SK-N-SH treated with all-trans-retinoic acid at 6 μM for 48 hours (cell line): ENCODE data around the gene CLDN24.
A peak's percentile ranks its signal among the peaks of the same experiment; 100 is the strongest.

ENCODE experiments used
- ATAC-seq: fragments of 200-7000 bp; cut with Tn5 transposase; 3 replicates; pipeline ENCODE4 v1.9.1; 2020; ENCODE audit warnings: mild to moderate bottlenecking, moderate library complexity
- ARNTL ChIP-seq: fragments of 450-650 bp; formaldehyde crosslinking; IDR thresholded peaks from 2 replicates; pipeline ENCODE4 v1.5.0; 2020; ENCODE audit warnings: low read depth, mild to moderate bottlenecking, moderate library complexity, borderline replicate concordance
- BACH2 ChIP-seq: fragments of 250-450 bp; sonication (Bioruptor Pico); IDR thresholded peaks from 2 replicates; pipeline ENCODE4 v1.9.0; 2021; ENCODE audit warnings: mild to moderate bottlenecking, borderline replicate concordance
- CSDC2 ChIP-seq: fragments of 250-450 bp; sonication (Bioruptor Pico); IDR thresholded peaks from 2 replicates; pipeline ENCODE4 v1.5.0; 2020; ENCODE audit warnings: mild to moderate bottlenecking, moderate library complexity
- ESRRG ChIP-seq: fragments of 250-450 bp; sonication (Bioruptor Pico); IDR thresholded peaks from 2 replicates; pipeline ENCODE4 v1.6.1; 2021; ENCODE audit warnings: mild to moderate bottlenecking
- GLIS3 ChIP-seq: fragments of 250-450 bp; sonication (Bioruptor Pico); IDR thresholded peaks from 2 replicates; pipeline ENCODE4 v1.5.0; 2020; ENCODE audit warnings: mild to moderate bottlenecking, moderate library complexity
- ISL1 ChIP-seq: fragments of 250-450 bp; sonication (Bioruptor Pico); IDR thresholded peaks from 2 replicates; pipeline ENCODE4 v2.1.2; 2022; ENCODE audit warnings: mild to moderate bottlenecking, moderate library complexity
- OSR1 ChIP-seq: fragments of 250-450 bp; sonication (Bioruptor Pico); IDR thresholded peaks from 2 replicates; pipeline ENCODE4 v1.8.0; 2022; ENCODE audit warnings: moderate library complexity, mild to moderate bottlenecking, inconsistent platforms
- PPARA ChIP-seq: fragments of 250-450 bp; sonication (Bioruptor Pico); IDR thresholded peaks from 2 replicates; pipeline ENCODE4 v1.5.0; 2020; ENCODE audit warnings: mild to moderate bottlenecking, borderline replicate concordance
- RARB ChIP-seq: fragments of 250-450 bp; sonication (Bioruptor Pico); IDR thresholded peaks from 2 replicates; pipeline ENCODE4 v1.8.0; 2021; ENCODE audit warnings: mild to moderate bottlenecking, moderate library complexity
- SNAI2 ChIP-seq: fragments of 250-450 bp; sonication (Bioruptor Pico); IDR thresholded peaks from 2 replicates; pipeline ENCODE4 v1.5.0; 2020; ENCODE audit warnings: mild to moderate bottlenecking, moderate library complexity
- TCF4 ChIP-seq: fragments of 250-450 bp; sonication (Bioruptor Pico); IDR thresholded peaks from 2 replicates; pipeline ENCODE4 v1.8.0; 2021; ENCODE audit warnings: mild to moderate bottlenecking, moderate library complexity, borderline replicate concordance
- TOX ChIP-seq: fragments of 250-450 bp; sonication (Bioruptor Pico); IDR thresholded peaks from 2 replicates; pipeline ENCODE4 v1.8.0; 2021; ENCODE audit warnings: mild to moderate bottlenecking, moderate library complexity, borderline replicate concordance
- ZC3H10 ChIP-seq: fragments of 250-450 bp; sonication (Bioruptor Pico); IDR thresholded peaks from 2 replicates; pipeline ENCODE4 v1.5.1; 2021; ENCODE audit warnings: mild to moderate bottlenecking, moderate library complexity
- ZFP3 ChIP-seq: fragments of 250-450 bp; sonication (Bioruptor Pico); IDR thresholded peaks from 2 replicates; pipeline ENCODE4 v1.5.0; 2020; ENCODE audit warnings: mild to moderate bottlenecking, moderate library complexity
- ZFP30 ChIP-seq: fragments of 450-650 bp; formaldehyde crosslinking; IDR thresholded peaks from 2 replicates; pipeline ENCODE4 v1.5.0; 2022; ENCODE audit warnings: mild to moderate bottlenecking, moderate library complexity
- ZNF565 ChIP-seq: fragments of 450-650 bp; formaldehyde crosslinking; conservative IDR thresholded peaks from 2 replicates; pipeline ENCODE4 v1.5.0; 2020; ENCODE audit warnings: low read depth, mild to moderate bottlenecking, moderate library complexity
- ZNF70 ChIP-seq: fragments of 450-650 bp; formaldehyde crosslinking; IDR thresholded peaks from 2 replicates; pipeline ENCODE4 v1.5.0; 2020; ENCODE audit warnings: mild to moderate bottlenecking, moderate library complexity
- TF ChIP-seq, protein P1 (sequence below): fragments of 250-450 bp; sonication (Bioruptor Pico); IDR thresholded peaks from 2 replicates; pipeline ENCODE4 v1.5.1; 2021; ENCODE audit warnings: mild to moderate bottlenecking, moderate library complexity
- TF ChIP-seq, protein P2 (sequence below): fragments of 250-450 bp; sonication (Bioruptor Pico); IDR thresholded peaks from 2 replicates; pipeline ENCODE4 v1.5.1; 2020; ENCODE audit warnings: low read depth, mild to moderate bottlenecking, moderate library complexity
- TF ChIP-seq, protein P3 (sequence below): fragments of 250-450 bp; sonication (Bioruptor Pico); IDR thresholded peaks from 2 replicates; pipeline ENCODE4 v1.8.0; 2020; ENCODE audit warnings: mild to moderate bottlenecking, moderate library complexity, borderline replicate concordance
- TF ChIP-seq, protein P4 (sequence below): fragments of 250-450 bp; sonication (Bioruptor Pico); IDR thresholded peaks from 2 replicates; pipeline ENCODE4 v1.8.0; 2021; ENCODE audit warnings: low read depth, mild to moderate bottlenecking, moderate library complexity, borderline replicate concordance

CLDN24 gene

DNA sequence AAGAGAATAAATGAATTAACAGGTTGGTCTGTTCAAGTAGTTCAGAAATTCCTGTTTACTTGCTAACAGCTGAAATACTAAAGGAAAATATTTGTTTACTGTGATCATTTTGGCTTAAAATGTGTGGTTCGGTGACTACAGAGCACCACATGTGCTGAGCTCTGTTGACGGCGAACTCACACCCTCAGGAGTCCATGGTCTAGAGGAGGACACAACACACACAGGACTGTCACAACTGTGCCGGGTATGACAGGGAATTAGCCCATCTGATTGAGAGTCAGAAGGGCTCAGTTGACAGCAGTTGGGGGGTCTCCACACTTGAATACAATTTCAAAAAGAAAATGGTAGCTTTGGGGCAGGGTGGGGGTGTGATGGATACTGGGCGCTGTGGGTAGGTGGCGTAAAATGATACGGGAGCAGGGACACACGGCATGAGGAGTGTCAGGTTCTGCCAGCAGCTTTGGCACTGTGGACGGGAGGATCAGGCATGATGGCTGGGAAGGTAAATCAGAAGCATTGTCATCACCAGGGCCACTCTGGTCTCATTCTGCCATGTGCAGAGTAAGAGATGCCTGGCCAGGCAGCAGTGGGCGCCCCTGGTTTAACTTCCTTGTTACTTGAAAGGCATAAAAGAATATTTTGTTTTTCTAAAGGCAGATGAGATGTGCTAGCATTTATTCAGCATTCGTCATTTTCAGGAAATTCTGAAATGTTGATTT lies 35.5 kb downstream of the CLDN24 start:
- TF ChIP-seq ZC3H10 (CRISPR knock-in tag), result no peak
- TF ChIP-seq ZNF70, result no peak
- no peak for TF ChIP-seq RARB
- TF ChIP-seq OSR1 (CRISPR knock-in tag), result no peak
- TF ChIP-seq TCF4 (CRISPR knock-in tag), result no peak
- TF ChIP-seq, protein P1, sequence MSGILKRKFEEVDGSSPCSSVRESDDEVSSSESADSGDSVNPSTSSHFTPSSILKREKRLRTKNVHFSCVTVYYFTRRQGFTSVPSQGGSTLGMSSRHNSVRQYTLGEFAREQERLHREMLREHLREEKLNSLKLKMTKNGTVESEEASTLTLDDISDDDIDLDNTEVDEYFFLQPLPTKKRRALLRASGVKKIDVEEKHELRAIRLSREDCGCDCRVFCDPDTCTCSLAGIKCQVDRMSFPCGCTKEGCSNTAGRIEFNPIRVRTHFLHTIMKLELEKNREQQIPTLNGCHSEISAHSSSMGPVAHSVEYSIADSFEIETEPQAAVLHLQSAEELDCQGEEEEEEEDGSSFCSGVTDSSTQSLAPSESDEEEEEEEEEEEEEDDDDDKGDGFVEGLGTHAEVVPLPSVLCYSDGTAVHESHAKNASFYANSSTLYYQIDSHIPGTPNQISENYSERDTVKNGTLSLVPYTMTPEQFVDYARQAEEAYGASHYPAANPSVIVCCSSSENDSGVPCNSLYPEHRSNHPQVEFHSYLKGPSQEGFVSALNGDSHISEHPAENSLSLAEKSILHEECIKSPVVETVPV (CRISPR knock-in tag), result no peak
- TF ChIP-seq SNAI2 (CRISPR knock-in tag), result no peak
- TF ChIP-seq ZNF565 (CRISPR knock-in tag), result no peak
- TF ChIP-seq TOX (CRISPR knock-in tag), result no peak
- TF ChIP-seq, protein P2, sequence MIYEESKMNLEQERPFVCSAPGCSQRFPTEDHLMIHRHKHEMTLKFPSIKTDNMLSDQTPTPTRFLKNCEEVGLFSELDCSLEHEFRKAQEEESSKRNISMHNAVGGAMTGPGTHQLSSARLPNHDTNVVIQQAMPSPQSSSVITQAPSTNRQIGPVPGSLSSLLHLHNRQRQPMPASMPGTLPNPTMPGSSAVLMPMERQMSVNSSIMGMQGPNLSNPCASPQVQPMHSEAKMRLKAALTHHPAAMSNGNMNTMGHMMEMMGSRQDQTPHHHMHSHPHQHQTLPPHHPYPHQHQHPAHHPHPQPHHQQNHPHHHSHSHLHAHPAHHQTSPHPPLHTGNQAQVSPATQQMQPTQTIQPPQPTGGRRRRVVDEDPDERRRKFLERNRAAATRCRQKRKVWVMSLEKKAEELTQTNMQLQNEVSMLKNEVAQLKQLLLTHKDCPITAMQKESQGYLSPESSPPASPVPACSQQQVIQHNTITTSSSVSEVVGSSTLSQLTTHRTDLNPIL (CRISPR knock-in tag), result no peak
- no peak for TF ChIP-seq BACH2 (CRISPR knock-in tag)
- TF ChIP-seq ARNTL (CRISPR knock-in tag), result no peak
- no peak for TF ChIP-seq ZFP3 (CRISPR knock-in tag)
- TF ChIP-seq ISL1, result no peak
- no peak for TF ChIP-seq ZFP30 (CRISPR knock-in tag)
- TF ChIP-seq, protein P3, sequence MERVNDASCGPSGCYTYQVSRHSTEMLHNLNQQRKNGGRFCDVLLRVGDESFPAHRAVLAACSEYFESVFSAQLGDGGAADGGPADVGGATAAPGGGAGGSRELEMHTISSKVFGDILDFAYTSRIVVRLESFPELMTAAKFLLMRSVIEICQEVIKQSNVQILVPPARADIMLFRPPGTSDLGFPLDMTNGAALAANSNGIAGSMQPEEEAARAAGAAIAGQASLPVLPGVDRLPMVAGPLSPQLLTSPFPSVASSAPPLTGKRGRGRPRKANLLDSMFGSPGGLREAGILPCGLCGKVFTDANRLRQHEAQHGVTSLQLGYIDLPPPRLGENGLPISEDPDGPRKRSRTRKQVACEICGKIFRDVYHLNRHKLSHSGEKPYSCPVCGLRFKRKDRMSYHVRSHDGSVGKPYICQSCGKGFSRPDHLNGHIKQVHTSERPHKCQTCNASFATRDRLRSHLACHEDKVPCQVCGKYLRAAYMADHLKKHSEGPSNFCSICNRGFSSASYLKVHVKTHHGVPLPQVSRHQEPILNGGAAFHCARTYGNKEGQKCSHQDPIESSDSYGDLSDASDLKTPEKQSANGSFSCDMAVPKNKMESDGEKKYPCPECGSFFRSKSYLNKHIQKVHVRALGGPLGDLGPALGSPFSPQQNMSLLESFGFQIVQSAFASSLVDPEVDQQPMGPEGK, result no peak
- TF ChIP-seq, protein P4, sequence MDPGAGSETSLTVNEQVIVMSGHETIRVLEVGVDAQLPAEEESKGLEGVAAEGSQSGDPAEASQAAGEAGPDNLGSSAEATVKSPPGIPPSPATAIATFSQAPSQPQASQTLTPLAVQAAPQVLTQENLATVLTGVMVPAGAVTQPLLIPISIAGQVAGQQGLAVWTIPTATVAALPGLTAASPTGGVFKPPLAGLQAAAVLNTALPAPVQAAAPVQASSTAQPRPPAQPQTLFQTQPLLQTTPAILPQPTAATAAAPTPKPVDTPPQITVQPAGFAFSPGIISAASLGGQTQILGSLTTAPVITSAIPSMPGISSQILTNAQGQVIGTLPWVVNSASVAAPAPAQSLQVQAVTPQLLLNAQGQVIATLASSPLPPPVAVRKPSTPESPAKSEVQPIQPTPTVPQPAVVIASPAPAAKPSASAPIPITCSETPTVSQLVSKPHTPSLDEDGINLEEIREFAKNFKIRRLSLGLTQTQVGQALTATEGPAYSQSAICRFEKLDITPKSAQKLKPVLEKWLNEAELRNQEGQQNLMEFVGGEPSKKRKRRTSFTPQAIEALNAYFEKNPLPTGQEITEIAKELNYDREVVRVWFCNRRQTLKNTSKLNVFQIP (CRISPR knock-in tag), result no peak
- no peak for TF ChIP-seq ESRRG (CRISPR knock-in tag)
- TF ChIP-seq GLIS3 (CRISPR knock-in tag), result no peak
- ATAC-seq, result no peak

DNA sequence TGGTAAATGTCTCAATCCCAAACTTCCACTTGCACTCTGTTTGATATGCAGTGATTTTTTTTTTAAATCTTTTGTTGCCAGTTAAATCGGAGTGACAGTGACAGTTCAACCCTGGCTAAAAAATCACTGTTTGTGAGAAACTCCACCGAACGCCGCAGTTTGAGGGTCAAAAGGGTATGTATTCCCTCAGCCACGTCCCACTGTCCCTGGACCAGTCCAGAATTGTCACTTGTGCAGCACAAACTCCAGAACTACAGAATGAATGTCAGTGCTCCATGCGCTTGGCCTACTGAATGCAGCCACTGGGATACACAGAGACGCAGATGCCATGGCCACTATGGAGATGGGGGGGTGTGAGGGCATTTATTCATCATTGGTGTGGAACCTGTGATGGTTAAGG lies 36.3 kb downstream of the CLDN24 start:
- ATAC-seq, result no peak
- TF ChIP-seq OSR1 (CRISPR knock-in tag) (no peak), ZC3H10 (CRISPR knock-in tag) (no peak), GLIS3 (CRISPR knock-in tag) (no peak)
- TF ChIP-seq, protein P4 (CRISPR knock-in tag), result no peak

DNA sequence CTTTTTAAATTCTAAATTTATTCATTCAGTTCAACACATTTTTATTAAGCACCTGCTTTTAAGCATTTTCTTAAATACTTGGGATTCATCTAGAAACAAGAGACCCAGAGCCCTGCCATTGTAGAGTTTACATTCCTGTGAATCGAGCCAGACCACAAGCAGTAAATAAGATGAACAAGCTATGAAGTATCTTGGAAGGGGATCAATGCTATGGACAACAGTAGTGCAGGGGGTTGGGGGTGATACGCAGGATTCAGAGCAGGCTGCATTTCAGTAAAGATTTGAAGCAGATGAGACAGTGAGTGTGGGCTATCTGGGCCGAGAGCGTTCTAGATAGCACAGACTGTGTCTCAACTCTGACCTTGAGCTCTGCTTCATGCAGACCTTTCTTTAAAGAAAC lies 37.3 kb downstream of the CLDN24 start:
- peak; percentile 83 for ATAC-seq
- TF ChIP-seq, protein P4 (CRISPR knock-in tag), result no peak
- TF ChIP-seq OSR1 (CRISPR knock-in tag) (no peak), ISL1 (no peak), PPARA (no peak), ZNF565 (CRISPR knock-in tag) (no peak), CSDC2 (CRISPR knock-in tag) (no peak), ZNF70 (no peak), SNAI2 (CRISPR knock-in tag) (no peak), ZFP3 (CRISPR knock-in tag) (no peak), RARB (no peak), TCF4 (CRISPR knock-in tag) (no peak)
- TF ChIP-seq, protein P2 (CRISPR knock-in tag), result no peak
